ENCODE measurements around the gene SLC2A14. TPM values are rescaled to one million over a fixed set of nuclear protein-coding genes. Genes with fewer than 3 reads are reported as not detected.

SLC2A14 gene
- total RNA-seq = under 0.01 TPM in 1 of 2 replicates, not detected in the other

DNA sequence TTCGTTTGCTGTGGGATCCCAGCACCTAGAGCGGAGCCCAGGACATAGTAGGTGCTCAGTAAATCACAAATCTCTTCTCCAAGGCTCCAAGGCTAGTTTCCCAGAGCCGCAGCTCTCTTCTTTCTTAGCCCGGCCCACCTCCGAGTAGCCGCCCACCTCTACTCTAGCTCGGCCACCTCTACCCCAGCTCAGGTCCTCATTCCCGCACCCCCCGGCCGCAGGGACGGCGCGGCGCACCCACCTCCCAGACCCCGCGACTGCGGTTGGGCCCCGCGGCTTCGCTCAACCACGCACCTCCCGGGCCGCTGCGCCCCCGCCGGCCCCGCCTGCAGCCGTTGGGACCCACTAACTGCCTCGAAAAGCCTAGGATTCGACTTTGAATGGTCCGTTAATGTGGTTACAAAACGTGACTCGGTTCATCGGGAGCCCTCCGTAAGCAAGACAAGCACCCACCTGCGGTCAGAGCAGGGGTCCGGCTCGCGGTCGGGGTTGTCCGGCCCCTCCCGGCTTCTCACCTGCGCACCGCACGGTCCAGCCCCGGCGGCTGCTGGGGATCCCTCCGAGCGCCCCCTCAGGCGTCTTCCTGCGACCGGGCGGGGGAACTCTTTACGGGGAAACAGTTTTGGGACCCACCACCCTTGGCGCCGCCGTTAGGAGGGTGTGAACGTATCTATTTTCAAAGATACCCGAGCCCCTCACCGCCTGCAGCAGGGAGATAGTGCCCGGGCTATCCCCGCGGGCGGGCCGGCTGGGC is at the start of gene SLC2A14:
Gene SLC2A14 (minus strand): TSS at position 350 of the 754 bp plus-strand sequence. CDS start 3,035 bp downstream, outside the sequence.

DNA sequence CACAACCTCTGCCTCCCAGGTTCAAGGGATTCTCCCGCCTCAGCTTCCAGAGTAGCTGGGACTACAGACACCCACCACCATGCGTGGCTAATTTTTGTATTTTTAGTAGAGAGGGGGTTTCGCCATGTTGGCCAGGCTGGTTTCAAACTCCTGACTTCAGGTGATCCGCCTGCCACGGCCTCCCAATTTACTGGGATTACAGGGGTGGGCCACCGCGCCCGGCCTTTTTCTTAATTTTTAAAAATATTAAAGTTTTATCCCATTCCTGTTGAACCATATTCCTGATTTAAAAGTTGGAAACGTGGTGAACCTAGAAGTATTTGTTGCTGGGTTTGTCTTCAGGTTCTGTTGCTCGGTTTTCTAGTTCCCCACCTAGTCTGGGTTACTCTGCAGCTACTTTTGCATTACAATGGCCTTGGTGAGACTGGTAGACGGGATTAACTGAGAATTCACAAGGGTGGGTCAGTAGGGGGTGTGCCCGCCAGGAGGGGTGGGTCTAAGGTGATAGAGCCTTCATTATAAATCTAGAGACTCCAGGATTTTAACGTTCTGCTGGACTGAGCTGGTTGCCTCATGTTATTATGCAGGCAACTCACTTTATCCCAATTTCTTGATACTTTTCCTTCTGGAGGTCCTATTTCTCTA is 83.7 kb downstream of the SLC2A14 start, which contains the start of gene NANOG:
Gene NANOG (plus strand): TSS at position 519 of the 645 bp plus-strand sequence. CDS start 213 bp downstream, outside the sequence.

Other genes with a start within 250 kb of the SLC2A14 start
- not detected in 2 replicates for gene APOBEC1, start 207.0 kb downstream of the SLC2A14 start, total RNA-seq
- not detected in 2 replicates for gene GDF3, start 177.1 kb downstream of the SLC2A14 start, total RNA-seq
- gene DPPA3, start 161.5 kb downstream of the SLC2A14 start, total RNA-seq = not detected in 2 replicates
- gene CLEC4C, start 125.5 kb downstream of the SLC2A14 start, total RNA-seq = not detected in 2 replicates
- not detected in 2 replicates for gene NANOGNB, start 107.7 kb downstream of the SLC2A14 start, total RNA-seq
- gene NANOG, start 83.5 kb downstream of the SLC2A14 start, total RNA-seq = not detected in 2 replicates
- gene SLC2A3, start 63.3 kb upstream of the SLC2A14 start, total RNA-seq = 8.3 and 96.9 TPM in 2 replicates
- 3.4 and 5.5 TPM in 2 replicates for gene FOXJ2, start 159.8 kb upstream of the SLC2A14 start, total RNA-seq
- under 0.01 TPM in 1 of 2 replicates, not detected in the other for gene C3AR1, start 193.4 kb upstream of the SLC2A14 start, total RNA-seq
- 32.0 and 45.1 TPM in 2 replicates for gene NECAP1, start 209.4 kb upstream of the SLC2A14 start, total RNA-seq